Thoracic aorta endothelial cell (primary cell): ENCODE results near the gene NBPF11. TPM values are rescaled to one million over a fixed set of nuclear protein-coding genes. Genes with fewer than 3 reads are reported as not detected.

Experiments
- small RNA-seq: library from RNA; depleted of rRNA; stranded (forward); fragments of <200 nt; gene quantifications from one replicate; pipeline ENCODE3, GENCODE V24; 2012
- total RNA-seq: library from RNA; depleted of rRNA; stranded (reverse); fragments of >200 nt; gene quantifications from 2 replicates; pipeline ENCODE4 v1.2.3, GENCODE V29; 2012

Gene NBPF11, protein sequence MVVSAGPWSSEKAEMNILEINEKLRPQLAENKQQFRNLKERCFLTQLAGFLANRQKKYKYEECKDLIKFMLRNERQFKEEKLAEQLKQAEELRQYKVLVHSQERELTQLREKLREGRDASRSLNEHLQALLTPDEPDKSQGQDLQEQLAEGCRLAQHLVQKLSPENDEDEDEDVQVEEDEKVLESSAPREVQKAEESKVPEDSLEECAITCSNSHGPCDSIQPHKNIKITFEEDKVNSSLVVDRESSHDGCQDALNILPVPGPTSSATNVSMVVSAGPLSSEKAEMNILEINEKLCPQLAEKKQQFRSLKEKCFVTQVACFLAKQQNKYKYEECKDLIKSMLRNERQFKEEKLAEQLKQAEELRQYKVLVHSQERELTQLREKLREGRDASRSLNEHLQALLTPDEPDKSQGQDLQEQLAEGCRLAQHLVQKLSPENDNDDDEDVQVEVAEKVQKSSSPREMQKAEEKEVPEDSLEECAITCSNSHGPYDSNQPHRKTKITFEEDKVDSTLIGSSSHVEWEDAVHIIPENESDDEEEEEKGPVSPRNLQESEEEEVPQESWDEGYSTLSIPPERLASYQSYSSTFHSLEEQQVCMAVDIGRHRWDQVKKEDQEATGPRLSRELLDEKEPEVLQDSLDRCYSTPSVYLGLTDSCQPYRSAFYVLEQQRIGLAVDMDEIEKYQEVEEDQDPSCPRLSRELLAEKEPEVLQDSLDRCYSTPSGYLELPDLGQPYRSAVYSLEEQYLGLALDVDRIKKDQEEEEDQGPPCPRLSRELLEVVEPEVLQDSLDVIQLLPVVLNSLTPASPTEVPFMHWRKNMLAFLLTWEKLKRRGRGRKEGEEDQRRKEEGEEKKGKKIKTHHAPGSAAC
- total RNA-seq, result 5.3 TPM in 2 replicates

DNA sequence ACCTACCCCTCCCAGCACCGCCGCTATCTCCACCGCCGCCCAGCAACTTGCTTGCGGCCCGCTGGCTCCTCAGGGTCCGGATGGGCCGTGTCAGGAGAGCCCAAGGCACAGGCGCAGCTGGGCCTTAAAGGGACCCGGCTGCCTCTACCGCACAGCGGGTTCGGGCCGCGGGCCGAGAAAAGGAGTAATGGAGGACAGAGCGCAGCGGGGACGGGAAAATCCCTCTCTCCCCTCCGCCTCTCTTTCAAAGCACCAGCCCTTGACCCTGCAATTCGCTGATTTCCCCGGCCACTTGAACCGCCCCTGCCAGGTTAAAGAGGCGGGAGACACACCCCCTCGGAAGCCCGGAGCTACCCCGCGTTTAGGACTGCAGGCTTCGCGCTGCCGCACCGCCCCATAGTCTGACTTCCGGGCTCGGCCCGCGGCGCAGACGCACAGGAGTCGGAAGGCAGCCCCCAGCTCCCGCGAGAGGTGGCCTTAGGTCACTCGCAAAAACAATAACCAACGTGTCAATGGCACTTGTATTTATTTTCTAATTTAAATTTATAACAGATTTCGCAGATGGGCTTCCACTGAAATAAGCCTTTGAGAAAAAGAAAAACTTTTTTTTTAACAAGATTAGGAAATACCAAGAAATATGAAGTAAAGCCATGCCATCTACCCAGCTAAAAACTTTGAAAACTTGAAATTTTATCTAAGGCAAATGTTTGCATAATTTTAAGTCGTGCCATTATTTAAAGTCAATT, at the start of gene NBPF11:
TSS of gene NBPF11 (minus strand) at position 371 of the 746 bp plus-strand sequence. CDS start 25,278 bp downstream, outside the sequence.

Small RNAs within 50 kb of the gene (small RNA-seq; reads per million reads assigned to genes)
- gene RNA5SP57, result not detected

Other genes with a start within 250 kb of the NBPF11 start
- not detected in 2 replicates for gene GJA8, start 249.5 kb downstream of the NBPF11 start, total RNA-seq
- gene GPR89B, start 223.9 kb downstream of the NBPF11 start, total RNA-seq, result 15.8 and 17.1 TPM in 2 replicates